Measurements from ENCODE around the gene OR11H7.
"Not testable (repeated sequence)": the region's sequence is repeated elsewhere in the genome, so short reads cannot be mapped to it uniquely, and the experiment has no call there.

Gene OR11H7

DNA sequence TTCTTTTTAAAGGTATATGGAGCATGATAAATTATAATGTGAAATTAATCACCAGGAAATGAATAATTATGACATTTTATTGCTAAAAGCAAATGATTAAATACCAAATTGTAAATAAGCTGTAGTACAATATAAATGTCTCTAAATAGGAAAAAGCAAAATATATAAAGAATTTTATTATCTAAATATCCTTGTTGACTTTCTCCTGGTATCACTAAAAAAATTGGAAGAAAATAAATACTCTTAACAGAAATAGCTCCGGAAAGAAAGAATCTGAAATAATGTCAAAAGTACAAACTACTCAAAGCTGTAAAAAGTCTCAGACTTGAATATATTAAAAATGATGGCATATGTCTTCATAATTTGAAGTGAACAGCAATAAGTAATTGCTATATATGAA lies at the start of gene OR11H7:
OR11H7 (plus strand) TSS at position 301 of the 400 bp plus-strand sequence.
- no peak for DNase-seq

DNA sequence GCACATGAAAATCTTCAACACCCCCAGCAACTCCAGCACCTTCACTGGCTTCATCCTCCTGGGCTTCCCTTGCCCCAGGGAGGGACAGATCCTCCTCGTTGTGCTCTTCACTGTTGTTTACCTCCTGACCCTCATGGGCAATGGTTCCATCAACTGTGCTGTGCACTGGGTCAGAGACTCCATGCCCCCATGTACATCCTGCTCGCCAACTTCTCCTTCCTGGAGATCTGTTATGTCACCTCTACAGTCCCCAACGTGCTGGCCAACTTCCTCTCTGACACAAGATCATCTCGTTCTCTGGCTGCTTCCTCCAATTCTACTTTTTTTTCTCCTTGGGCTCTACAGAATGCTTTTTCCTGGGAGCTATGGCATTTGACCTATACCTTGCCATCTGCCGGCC lies 49.6 kb upstream of the OR11H7 start:
- no peak for DNase-seq

DNA sequence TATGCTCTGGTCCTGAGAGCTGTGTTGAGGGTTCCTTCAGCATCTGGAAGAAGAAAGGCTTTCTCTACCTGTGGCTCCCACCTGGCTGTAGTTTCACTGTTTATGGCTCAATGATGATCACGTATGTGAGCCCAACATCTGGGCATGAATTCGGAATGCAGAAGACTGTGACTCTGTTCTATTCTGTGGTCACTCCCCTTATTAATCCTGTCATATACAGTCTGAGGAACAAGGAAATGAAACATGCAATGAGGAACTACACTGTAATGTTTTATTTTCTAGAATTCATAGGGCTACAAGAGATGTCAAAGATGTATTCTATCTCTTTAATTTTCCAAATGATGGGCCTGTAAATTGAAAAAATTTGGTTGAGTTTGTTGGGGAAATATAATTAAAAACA lies 48.9 kb upstream of the OR11H7 start:
- no peak for DNase-seq

DNA sequence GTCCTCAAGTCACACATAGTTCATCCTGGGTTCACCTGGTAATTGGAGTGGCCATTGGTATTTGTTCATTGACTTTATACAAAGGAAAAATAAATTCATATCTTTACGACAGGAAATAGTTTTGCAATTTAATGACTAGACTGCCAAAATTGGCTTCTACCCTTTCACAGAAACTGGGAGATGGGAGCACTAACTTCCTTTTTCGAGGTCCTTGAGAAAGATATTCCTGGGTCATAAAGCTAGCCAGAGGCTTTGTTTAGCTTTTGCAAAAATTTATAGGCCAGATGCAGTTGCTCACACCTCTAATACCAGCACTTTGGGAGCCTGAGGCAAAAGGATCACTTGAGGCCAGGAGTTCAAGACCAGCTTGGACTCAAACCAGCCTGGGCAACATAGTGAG lies 48.3 kb upstream of the OR11H7 start:
- DNase-seq = no peak

DNA sequence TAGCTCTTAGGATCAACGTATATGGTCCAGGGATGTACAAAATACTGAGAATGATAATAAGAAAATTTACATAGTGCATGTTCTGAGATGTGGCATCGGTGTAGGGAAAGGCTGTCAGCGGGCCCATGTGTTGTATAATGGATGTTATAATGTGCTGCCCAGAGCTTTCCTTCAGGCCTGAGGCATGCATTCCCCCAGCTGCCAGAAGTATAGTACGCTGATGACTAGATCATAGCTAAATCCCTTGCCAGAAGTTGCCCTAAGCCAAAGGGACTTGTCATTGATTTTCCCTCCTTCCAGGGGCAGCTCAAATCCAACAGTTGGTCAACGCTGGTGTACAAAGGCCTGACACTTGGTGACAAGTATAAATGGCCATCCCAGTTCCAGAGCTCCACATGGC lies 44.6 kb upstream of the OR11H7 start:
- no peak for DNase-seq

DNA sequence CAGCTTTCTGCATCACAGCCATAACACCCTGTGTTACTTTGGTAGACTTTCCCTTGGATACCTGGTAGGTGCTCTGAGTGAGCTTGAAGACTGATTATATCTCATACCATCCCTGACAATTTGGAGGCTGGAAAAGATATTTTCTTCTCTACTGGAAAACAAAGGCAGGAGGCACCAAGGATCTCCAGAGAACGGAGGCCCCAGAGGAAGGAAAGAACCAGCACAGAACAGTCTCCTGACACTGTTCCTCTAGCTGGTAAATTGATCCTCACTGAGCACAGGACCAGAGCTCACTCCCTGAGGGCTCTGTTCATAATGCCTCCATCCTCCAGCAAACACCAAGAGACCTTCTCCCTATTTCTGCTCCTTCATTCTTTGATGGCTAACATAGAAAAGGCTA lies 38.2 kb upstream of the OR11H7 start, which contains the start of gene OR11G2:
OR11G2 (plus strand) TSS at position 301 of the 400 bp plus-strand sequence. CDS start 6,542 bp downstream, outside the sequence.
- no peak for DNase-seq

DNA sequence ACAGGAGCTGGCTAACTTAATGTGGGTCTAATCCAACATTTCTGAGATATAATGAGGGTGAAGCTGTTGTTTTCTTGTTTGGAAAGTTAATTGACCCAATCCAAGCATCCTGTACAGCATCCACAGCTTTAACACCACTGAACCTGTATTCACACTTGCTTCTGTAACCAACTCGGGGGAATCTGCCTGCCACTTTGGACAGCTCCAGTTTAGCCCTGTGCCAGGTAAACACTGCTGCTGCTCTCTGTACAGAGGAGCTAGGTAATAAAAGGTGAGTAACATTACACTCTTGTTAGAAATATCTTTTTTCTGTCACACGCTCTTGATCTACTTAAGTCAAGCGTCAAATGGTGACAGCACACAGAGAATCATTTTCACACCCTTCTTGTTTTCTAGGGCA lies 37.4 kb upstream of the OR11H7 start:
- no peak for DNase-seq

DNA sequence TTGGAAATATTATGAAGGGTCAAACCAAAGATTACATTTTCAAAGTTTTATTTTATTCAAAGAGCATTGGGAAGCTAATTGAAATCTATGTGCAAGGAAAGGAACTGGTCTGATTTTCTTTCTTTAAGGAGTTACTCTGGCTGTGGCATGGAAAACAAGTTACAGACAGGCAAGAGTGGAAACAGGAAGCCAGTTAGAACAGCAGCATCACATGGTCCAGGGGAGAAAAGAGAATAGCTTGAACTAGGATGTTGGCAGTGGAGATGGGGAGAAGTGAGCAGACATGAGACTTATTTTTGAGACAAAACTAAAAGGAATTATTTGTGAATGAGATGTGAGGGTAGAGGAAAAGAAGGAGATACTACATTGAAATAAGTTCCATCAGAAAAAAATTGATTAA lies 34.7 kb upstream of the OR11H7 start:
- DNase-seq = no peak

DNA sequence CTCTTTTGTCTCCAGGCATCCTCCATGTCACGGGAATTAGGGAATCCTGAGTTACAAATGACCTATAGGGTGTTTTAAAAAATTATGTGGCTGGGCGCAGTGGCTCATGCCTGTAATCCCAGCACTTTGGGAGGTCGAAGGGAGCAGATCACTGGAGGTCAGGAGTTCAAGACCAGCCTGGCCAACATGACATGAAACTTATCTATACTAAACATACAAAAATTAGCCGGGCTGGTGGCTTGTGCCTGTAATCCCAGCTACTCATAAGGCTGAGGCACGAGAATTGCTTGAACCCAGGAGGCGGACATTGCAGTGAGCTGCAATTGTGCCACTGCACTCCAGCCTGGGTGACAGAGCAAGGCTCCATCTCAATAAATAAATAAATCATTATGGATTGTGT lies 33.6 kb upstream of the OR11H7 start:
- not testable (repeated sequence) for DNase-seq

DNA sequence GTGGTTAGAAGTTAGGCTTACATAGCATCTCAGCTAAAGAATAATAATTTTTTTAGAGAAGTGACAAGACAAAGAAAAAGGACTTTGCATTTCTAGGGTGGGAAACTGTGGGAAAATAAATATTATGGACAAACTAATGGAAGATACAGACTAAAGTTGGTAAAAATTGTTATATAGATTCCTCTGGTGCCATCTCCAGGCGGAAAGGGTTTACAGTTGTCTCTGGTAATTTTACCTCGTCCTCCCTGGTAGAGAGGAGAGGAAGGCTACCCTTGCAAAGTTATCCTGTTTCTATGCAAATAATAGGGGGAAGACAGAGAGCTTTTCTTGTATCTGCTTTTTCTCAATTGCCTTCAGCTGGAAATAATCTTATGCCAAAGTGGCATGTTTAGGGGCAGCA lies 32.9 kb upstream of the OR11H7 start:
- DNase-seq = no peak

DNA sequence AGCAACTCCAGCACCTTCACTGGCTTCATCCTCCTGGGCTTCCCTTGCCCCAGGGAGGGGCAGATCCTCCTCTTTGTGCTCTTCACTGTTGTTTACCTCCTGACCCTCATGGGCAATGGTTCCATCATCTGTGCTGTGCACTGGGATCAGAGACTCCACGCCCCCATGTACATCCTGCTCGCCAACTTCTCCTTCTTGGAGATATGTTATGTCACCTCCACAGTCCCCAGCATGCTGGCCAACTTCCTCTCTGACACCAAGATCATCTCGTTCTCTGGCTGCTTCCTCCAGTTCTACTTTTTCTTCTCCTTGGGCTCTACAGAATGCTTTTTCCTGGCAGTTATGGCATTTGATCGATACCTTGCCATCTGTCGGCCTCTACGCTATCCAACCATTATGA lies 31.3 kb upstream of the OR11H7 start:
- no peak for DNase-seq

DNA sequence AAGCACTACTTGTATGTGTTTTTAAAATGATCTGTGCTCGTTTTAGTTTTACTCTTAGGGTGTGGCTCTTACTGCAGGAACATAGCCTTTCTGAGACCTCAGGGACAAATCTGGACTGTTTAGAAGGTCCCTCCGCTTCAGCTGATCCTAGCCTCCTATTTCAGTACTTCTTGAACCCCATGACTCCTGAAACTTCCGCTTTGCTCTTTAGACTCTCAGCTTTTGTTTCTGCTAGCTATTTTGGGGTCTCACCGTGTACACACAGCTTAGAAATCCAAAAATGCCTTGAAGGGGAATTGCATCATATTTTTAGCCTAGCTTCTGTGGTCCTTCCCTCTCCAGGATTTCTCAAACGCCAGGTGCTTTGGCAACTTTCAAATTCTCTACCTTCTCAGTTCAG lies 29.8 kb upstream of the OR11H7 start:
- DNase-seq = no peak

DNA sequence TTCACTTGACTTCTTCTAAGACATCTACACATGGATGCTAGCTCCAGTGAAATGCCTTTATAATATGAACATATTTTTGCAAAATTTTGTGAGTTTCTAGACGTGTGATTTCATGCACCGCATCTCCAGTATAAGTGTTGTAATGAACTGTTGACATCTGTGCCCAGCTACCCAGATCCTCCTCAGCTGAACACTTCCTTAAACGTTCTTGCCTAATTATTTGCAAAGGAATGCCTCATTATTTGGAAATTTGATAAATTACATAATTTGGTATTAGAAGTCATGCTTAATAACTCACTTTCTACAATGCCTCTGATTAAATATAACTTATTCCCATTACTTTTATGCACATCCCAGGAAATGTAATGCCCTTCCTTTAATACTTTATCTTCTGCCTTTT lies 24.1 kb upstream of the OR11H7 start:
- no peak for DNase-seq

DNA sequence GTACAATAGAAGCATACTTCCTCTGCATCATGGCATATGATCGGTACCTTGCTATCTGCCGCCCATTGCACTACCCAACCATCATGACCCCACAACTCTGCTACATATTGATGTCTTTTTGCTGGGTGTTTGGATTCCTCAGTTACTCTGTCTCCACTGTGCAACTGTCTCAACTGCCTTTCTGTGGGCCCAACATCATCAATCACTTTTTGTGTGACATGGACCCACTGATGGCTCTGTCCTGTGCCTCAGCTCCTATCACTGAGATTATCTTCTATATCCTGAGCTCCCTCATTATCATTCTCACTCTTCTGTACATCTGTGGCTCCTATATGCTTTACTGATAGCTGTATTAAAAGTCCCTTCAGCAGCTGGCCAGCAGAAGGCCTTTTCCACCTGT lies 19.2 kb upstream of the OR11H7 start:
- DNase-seq = no peak

DNA sequence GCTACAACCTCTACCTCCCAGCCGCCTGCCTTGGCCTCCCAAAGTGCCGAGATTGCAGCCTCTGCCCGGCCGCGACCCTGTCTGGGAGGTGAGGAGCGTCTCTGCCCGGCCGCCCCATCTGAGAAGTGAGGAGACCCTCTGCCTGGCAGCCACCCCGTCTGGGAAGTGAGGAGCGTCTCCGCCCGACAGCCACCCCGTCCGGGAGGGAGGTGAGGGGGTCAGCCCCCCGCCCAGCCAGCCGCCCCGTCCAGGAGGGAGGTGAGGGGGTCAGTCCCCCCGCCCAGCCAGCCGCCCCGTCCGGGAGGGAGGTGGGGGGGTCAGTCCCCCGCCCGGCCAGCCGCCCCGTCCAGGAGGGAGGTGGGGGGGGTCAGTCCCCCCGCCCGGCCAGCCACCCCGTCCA lies 16.4 kb upstream of the OR11H7 start:
- DNase-seq = not testable (repeated sequence)

DNA sequence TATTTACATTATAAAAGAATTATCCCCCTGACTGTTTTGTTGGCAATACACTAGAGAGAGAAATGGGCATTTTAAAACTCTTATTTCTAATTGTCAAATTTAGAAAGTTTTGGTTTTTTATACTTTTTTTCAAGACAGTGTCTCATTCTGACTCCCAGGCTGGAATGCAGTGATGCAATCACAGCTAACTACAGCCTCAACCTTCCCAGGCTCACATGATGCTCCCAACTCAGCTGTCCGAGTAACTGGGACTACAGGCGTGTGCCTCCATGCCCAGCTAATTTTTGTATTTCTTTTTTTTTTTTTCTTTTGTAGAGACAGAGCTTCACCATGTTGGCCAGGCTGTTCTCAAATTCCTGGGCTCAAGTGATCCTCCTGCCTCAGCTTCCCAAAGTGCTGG lies 13.6 kb upstream of the OR11H7 start:
- no peak for DNase-seq

DNA sequence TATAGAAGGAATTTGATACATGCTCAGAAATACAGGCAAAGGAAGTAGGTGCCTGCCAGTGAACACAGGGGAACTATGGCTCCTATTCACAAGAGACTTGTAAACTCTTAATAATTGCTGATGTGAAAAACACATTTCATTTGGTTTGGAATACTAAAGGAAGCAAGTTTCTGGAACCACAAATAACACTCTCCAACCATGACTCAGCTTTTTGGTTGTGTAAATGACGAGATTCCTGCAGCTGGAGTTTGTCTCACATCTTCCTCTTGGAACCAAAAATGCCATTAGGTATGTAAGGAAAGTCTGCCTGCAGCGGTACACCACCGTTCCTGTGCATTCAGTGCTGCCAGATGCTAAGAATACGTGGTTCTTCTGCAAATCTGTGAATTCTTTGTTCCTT lies 9.7 kb upstream of the OR11H7 start:
- DNase-seq = no peak

DNA sequence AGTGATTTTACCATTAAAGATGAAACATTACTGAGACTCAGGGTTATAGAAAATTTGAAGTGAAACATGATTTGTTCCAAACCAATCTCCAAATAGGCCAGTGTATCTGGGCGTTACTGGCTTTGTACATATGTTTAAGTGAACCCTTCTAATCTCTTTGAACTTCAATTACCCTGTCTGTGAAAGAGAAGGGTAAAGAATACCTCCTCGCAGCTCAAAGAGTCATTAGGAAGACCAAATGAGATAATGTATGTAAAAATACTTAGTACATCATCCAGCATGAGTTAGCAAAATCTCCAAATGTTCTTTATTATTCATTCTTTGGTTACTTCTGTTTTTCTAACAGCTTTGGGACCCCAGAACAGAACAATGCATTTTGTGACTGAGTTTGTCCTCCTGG lies 5.4 kb upstream of the OR11H7 start, which contains the start of gene OR11H6:
OR11H6 (plus strand) TSS at position 301 of the 400 bp plus-strand sequence; CDS start at position 301, 0 bp downstream.
- no peak for DNase-seq

DNA sequence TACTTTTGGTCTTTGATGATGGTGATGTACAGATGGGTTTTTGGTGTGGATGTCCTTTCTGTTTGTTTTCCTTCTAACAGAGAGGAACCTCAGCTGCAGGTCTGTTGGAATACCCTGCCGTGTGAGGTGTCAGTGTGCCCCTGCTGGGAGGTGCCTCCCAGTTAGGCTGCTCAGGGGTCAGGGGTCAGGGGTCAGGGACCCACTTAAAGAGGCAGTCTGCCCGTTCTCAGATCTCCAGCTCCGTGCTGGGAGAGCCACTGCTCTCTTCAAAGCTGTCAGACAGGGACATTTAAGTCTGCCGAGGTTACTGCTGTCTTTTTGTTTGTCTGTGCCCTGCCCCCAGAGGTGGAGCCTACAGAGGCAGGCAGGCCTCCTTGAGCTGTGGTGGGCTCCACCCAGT lies 6.6 kb downstream of the OR11H7 start:
- not testable (repeated sequence) for DNase-seq

DNA sequence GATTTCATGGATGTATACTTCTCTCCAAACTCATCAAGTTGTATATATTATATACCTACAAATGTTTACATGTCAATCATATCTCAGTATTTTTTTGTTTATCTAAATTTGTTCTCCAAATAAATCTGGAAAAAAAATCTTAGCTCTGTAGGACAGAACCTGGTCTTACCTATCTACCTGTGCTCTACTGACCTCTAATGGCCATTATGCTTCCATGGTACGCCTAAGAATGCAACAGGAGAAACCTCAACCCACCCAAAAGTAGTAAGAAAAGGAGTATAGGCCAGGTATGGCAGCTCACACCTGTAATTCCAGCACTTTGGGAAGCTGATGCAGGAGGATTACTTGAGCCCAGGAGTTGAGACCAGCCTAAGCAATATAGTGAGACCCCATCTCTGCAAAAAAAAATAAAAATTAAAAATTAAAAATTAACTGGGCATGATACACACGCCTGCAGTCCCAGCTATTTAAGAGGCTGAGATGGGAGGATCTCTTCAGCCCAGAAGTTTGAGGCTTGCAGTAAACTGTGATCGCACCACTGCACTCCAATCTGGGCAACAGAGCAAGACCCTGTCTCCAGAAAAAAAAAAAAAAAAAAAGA lies 19.0 kb downstream of the OR11H7 start:
- DNase-seq = no peak

DNA sequence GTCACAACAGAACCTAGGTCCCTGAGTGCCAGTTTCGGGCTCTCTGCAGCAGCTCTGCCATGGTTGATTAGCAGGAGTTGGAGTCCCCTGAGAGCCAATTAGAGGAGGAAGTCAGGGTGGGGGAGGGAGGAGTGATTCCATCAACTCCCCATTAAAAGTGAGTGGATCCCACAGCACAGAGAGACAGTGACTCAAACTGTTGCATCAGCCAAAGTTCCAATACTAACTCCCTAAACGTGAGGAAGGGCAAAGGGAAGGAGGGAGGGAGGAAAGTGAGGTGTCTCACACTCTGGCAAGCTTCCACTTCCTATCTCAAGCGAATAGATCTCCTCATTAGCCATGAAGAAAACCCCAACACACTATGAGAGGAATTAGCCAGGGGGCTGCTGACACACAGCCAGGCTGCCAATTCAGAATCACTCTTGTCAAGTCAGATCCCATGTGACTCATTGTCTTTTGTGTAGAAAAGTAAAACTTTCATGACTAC lies 33.9 kb downstream of the OR11H7 start:
- no peak for DNase-seq

DNA sequence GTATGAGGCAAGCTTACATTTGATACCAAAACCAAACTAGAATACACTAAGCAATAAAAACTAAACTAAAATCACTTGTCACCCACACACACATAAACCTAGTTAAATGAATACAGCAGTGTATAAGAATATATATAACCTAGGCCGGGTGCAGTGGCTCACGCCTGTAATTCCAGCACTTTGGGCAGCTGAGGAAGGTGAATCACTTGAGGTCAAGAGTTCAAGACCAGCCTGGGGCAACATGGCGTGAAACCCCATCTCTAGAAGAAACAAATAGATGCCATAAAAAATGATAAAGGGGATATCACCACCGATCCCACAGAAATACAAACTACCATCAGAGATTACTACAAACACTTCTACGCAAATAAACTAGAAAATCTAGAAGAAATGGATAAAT lies 35.6 kb downstream of the OR11H7 start:
- DNase-seq = not testable (repeated sequence)

DNA sequence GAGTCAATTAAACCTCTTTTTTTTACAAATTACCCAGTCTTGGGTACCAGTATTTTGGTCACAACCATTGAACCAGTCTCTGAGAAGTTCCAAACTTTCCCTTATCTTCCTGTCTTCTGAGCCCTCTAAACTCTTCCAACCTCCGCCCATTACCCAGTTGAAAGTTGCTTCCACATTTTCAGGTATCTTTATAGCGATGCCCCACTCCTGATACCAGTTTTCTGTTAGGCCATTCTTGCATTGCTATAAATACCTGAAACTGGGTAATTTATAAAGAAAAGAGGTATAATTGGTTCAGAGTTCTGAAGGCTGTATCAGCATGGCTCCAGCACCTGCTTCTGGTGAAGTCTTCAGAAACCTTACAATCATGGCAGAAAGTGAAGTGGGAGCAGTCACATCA lies 45.3 kb downstream of the OR11H7 start:
- DNase-seq = no peak

DNA sequence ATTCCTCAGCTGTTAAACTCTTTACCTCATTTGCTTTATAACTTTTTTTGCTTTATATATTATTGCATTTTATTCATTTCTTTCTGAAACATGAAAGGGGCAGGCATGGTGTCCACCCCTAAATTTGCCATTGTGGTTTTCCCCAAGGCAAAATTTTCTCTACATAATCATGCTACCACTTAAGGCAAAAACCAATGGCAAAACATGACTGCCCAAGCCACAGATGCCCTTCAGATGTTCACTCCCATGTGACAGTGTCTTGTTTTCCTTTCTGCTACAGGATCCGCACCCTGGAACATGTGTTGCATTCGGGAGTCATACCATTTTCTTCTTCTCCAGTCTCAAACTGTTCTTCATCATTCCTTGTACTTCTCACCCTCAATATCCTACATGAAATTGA lies 48.6 kb downstream of the OR11H7 start:
- no peak for DNase-seq

DNA sequence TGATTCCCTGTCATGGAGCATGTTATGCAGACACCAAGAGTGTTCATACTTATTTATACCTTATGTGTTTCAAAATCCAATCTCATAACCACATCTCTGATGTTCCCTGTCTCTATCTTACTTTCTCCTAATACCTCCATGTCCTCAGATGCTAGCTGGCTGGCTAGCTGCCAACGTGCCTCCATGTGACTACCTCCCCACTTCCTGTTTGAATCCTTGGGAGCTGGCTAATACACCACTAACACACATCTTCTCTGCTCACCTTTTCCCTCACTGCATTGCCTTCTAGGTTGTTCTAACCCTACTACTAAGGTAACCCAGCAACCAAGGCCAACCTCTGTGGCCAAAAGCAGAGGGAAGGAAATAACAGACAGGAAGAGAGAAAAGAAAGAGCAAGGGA lies 49.6 kb downstream of the OR11H7 start:
- peak in 1 of 2 donors; percentile 2 for DNase-seq

Measured in activated CD4-positive, alpha-beta T cell treated with anti-CD3 and anti-CD28 coated beads for 4 hours (primary cell).